Embryonic facial prominence (tissue), 1 donor: ENCODE data around the gene AGBL3.

Experiments used
- DNase-seq: peaks from one replicate; pipeline ENCODE4 v3.0.0-alpha.2; 2016; ENCODE audit errors: extremely low spot score

Gene AGBL3

DNA sequence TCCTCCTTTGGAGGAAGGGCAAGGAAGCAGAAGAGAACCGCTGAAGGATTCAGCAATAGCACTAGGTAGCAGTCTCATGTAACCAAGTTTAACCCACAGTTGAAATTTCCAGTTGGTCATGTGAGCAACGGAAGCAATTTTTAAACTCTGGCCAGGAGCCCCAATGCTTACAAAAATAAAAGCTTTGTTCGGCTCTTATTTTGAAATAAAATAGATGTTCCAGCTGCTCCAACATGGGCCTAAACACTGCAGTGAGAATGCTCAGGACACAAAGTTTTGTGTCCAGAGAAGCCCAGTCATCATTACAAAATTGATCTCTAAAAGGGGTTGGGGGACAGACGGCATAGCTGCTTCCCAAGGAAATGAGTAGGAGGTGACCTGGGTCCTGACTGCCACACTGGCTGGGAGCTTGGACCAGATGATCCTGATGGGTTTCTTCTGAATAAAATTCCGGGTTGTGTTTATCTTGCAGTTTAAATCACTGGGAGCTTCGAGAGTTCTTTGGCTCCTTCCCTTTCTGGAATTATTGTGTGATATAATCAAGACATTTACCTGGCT is 161.1 kb downstream of the AGBL3 start:
- no peak for DNase-seq

DNA sequence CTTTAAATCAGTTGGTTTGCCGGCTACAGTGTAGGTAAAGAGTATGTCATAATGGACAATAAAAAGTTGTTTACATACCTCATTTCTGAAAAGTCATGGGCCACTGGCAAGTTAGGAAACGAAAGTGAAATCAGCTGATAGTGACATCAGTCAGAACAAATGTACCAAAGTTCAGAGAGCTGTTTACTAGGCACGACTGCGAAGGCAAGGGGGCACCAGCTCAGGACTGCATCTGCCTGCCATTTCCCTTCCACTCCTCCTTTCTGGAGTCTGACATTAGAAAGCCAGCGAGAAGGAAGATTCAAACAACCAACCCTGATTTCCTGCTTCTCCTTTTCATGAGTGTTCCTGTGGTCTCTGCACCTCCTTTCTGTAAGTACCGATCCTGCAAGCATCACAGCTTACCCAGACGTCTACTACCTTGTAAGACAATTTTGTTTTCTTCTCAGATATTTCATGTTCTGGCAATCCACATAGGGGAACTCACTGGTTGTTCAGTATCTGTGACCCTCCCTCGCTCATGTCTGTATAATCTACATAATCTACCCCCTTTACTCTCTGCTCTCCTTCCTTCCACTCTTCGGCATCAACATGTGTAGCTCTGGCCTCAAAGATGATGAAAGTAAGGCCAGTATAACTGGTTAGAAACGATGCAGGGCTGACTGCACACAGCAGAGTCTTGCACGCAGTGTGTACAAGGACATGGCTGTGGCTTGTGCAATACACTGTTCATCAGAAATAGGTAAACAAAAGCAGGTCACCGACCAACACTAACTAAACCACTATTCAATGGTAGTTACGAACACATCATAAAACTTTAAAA is 161.8 kb downstream of the AGBL3 start, which contains the start of gene TMEM140:
TMEM140 (plus strand) TSS at position 174 of the 823 bp plus-strand sequence. CDS start 16,370 bp downstream, outside the sequence.
- no peak for DNase-seq

DNA sequence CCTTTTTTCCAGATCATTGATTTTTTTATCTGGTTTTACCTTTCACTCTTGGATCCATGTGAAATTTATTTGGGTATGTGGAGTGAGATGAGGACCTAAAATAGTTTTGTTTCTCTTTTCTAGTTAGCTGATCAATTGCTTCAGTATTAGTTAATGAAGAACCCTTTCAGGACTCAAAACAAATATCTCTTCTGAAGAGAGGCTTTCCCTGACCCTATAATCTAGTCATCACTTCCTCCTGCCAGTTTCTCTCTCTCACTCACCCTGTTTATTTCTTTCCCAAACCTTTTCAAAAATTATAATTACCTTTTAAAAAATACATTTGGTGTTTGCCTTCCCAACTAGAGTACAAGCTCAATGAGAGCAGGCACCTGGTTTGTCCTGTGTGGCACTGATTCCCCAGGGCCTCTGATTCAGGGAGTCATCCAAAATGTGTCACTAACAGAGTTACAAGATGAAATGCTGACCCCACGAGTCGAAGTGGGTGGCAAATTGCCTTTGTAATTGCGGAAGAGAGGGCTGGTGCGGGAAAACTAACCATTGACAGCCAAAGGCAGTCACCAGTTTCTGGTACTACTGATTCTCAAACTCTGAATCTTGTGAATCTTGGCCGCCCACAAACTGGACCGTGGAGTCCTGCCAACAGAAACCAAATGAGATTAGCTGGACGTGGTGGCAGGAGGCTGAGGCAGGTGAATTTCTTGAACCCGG is 163.9 kb downstream of the AGBL3 start:
- DNase-seq = no peak

DNA sequence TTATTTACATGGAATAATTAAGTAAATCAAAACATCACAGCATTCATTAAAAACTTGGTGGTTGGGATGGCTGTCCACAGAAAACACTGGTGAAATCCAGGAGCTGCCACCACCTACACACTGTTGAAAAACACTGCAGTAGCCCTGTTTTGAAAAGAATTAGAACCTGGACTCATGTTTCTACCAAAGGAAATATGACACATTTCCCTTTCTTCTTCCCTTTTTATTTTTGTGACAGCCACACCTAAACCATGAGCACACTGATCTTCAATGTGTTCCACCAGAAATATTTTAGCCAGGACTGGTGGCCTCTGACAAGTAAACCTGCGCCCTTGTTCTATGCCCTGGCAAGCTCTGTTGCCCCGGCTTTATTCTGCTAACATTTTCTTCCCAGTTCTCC is 164.8 kb downstream of the AGBL3 start:
- DNase-seq = no peak

DNA sequence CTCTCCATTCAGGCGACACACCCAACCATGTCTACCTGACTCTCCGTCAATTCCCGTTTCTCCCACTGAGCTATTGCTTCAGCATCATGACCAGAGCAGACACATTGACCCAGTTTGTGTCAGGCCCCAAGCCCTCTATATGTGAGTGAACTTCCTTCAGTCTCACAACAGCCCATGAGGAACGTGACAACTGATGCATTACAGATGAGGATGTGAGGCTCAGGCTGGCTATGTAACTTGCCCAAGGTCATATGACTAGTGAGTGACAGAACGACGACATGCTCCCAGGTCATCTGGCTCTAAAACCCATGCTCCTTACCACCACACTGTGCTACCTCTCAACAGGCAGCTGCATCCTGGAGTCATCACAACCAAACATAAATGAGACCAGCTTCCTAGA is 165.2 kb downstream of the AGBL3 start:
- no peak for DNase-seq

DNA sequence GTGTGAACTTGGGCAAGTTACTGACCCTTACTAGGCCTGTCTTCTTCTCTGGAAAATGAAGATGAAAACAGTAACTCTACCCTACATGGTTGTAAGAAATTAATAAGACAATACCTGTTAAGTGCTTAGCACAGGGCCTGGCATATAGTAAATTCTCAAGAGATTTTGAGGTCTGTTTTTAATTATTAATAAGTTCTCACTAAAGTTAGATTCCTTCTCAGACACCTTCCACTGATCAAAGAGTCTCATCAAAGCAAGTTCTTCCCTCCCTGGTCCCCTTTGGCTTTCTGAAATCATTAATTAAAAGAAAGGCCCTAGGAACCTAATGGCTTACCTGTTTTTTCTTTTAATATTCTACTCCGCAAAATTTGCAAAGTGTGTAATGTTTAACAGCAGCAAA is 166.1 kb downstream of the AGBL3 start:
- DNase-seq = no peak

DNA sequence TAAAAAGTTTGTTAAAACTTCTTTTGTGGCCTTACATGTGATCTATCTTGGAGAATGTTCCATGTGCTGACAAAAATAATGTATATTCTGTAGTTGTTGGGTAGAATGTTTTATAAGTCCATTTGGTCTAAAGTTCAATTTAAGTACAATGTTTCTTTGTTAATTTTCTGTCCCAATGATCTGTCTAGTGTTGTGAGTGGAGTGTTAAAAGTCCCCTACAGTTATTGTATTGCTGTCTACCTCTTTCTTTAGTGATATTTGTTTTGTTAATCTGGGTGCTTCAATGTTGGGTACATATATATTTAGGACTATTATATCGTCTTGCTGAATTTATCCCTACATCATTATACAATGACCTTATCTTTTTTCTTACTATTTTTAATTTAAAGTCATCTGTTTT is 168.4 kb downstream of the AGBL3 start:
- no peak for DNase-seq

DNA sequence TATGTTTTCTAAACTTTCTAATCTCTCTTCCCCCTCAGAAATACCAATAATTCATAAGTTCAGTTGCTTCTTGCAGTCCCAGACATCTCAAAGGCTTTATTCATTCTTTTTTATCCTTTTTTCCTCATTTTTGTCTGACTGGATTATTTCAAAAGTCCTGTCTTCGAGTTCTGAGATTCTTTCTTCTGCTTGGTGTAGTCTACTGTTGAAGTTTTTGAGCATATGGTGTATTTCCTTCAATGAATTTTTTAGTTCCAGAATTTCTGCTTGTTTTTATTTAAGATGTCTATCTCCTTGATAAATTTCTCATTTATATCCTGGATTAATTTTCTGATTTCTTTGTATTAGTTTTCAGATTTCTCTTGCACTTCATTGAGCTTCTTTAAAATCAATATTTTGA is 170.0 kb downstream of the AGBL3 start:
- no peak for DNase-seq

DNA sequence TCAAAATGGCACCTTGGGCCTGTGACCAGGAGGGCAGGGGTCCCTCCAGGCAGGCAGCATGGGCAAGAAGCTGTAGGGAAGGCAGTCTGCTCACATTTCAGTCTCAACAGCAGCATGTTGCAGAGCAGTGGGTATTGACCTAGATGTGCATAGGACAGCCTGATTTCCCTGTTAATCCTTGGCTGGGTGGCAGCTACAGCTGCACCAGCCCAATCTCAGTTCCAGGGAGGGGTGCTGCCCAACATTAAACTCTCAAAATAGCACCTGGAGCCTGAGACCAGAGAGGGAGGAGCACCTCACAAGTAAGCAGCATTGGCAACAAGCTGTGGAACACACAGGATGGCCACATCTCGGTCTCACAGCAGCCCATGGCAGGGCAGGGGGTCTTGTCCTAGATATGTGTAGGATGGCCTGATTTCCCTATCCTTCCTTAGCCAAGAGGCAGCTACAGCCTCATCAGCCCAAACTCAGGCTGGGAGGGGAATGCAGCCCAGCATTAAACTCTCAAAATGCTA is 171.9 kb downstream of the AGBL3 start:
- no peak for DNase-seq

DNA sequence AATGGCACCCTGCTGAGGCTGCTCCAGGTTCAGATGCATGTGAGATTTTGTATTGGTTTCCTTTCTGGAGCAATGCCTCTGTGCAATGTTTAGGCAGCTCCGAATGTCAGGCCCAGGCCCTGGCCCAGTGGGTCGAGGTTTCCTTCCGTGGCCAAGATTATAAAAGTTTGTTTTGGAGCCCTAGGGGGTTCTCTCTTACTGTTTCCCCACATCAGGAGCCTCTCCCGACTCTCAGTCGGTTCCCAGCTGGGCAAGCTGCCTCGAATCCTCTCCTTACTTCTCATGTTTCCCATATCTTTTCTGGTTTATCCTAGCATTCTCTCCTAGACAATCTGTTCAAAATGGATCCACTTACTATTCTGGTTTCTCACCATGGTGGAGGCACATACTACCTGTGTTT is 172.6 kb downstream of the AGBL3 start:
- no peak for DNase-seq

DNA sequence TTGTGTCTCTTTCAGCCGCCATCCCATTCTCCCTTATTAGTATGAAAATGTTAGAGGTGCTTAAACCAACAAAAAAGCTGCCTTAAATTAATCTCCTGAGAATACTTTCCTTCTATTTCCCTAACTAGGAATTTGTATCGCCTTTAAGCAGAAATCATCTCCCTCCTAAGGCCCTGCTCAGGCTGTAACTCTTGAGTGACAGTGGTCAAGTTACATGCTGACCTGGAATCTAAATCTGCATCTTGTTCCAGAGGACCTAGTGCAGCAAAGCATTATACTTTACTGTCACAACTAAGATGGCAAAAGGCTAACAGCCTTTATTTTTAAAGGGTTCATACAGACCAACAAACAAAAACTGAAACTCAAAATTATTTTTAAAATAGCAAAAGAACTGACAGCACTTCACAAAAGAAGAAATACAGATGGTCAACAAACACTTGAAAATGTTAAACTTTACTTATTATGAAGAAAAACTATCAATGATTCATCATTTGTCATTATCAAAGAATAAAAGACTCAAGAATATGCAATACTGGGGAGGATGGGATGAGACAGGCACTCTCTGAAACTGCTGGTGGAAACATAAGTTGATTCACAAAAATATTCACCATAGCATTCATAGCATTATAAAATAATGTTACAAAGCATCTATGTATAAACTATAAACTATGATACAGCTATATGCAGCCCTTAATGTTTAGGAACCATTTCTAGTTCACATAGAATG is 173.2 kb downstream of the AGBL3 start:
- no peak for DNase-seq

DNA sequence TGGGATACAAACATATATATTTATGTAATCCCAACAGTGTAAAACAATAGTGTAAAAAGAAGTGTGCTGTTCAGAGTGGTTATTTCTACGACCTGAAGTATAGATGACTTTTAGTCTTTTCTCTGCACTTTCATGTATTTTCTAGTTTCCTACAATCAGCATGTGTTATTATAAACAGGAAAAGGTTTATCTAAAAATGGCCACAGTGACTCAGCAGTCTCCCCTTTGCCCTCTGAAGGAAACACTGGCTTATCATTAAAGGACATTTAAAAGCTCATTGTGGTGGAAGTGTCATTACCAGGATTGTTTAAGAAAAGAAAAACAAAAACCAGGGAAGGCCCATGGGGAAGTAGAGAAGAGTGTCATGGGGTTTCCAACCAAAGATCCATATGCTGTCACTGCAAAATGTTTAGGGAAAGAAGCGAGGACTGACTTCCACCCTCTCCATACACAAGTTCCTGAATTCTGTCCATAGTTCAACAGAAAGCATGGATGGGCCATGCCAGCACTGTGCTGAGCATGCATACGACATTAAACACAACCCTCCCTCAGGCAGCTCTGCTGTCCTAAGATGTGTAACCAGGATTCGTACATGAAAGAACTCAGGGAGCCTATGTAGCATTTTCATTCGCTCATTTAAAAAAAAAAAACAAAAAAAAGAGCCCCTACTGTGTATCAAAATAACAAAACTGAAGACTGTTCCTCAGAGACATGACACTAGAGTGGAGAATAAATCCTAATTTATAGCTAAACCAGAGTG is 174.0 kb downstream of the AGBL3 start:
- DNase-seq = no peak

DNA sequence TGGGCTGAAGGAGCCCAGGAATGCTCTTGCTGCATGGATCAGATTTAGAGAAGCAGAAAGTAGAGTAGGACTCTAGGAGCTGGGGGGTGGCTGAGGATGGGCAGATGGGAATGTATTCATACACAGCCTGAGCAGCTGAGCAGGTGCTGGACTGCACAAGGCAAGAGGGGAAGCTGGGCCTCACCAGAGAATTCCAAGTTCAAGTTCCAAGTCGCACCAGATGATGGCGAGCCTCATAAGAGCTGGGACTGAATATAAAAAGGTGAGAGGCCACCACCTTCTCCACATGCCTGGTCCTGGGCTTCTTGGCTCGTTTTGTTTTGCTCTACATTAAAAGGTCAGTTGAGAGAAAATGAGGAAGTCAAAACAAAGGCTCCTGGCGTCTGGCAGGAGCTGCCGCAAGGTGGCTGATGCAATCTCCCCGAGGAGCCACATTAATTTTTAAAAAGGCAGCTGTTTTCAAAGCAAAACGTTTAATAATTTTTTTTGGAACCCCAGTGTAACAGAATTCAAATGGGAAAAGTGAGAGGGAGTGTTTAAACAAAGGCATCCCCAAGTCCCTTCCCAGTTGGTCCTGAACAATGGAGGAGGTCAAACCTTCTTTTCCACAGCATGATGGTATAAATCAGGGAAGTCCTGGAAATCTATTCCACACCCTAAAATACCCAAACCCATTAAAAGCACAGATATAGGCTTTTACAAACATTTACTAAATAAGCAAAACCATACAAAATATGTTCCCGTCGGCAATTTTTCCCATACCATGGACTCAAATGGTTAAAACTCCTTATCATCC is 174.7 kb downstream of the AGBL3 start:
- no peak for DNase-seq

DNA sequence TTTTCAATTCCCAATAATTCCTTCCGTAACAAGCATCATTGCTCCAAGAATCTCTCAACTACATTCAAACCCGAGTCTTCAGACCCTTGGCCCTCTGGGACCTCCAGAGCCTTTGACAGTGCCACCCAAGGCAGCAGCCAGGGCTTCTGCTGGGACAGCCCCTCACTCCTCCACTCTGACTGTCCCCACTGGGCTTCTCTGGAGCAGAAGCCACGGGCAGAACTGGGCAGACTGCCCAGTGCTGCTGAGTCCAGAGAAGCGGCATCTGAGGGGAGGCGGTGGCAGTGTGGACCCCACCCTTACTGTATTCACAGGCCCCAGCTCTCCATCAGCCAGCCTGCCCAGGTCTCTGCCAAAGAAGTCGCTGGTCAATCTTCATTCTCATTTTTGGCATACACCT is 175.4 kb downstream of the AGBL3 start:
- no peak for DNase-seq

DNA sequence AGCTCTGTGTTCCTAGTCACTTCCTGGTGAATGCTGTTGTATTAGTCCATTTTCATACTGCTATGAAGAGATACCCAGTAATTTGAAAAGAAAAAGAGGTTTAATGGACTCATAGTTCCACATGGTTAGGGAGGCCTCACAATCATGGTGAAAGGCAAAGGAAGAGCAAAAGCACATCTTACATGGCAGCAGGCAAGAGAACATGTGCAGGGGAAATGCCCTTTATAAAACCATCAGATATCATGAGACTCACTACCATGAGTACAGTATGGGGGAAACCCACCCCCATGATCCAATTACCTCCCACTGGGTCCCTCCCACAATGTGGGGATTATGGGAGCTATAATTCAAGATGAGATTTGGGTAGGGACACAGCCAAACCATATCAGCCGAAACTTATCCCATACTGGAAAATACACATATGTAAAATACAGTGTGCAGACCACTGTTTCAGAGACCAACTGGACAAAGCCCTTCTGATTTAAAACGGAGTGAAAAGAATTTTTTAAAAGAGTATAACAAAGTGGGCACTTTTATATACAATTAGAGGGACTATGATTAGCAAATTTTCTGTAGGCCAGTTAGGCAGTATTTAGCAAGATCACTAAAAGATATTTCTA is 176.2 kb downstream of the AGBL3 start:
- DNase-seq = no peak

DNA sequence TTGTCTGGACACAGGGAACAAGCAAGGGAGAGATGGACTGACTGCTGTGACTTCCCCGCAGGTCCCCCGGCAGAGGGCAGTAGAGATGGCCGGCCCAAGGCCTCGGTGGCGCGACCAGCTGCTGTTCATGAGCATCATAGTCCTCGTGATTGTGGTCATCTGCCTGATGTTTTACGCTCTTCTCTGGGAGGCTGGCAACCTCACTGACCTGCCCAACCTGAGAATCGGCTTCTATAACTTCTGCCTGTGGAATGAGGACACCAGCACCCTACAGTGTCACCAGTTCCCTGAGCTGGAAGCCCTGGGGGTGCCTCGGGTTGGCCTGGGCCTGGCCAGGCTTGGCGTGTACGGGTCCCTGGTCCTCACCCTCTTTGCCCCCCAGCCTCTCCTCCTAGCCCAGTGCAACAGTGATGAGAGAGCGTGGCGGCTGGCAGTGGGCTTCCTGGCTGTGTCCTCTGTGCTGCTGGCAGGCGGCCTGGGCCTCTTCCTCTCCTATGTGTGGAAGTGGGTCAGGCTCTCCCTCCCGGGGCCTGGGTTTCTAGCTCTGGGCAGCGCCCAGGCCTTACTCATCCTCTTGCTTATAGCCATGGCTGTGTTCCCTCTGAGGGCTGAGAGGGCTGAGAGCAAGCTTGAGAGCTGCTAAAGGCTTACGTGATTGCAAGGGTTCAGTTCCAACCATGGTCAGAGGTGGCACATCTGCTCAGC is 178.2 kb downstream of the AGBL3 start:
- DNase-seq = no peak

DNA sequence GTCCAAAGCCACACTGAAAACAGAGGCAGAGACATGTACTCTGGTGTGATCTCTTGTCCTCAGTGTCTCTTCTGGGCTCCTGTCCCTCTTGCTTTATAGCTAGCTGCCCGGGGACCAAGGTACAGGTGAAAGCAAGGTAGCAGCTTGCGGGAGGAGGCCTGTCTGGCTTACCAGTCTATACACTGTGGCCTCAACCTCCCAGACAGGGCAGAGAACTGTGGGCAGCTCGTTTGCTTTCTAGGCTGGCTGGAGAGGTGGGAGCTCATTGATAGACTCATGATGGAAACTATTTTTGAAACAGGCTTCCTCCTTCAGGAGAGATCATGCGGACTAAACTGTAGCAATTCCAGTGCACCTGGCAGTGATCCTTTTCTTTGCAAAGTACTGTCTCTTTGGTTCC is 179.6 kb downstream of the AGBL3 start:
- no peak for DNase-seq

DNA sequence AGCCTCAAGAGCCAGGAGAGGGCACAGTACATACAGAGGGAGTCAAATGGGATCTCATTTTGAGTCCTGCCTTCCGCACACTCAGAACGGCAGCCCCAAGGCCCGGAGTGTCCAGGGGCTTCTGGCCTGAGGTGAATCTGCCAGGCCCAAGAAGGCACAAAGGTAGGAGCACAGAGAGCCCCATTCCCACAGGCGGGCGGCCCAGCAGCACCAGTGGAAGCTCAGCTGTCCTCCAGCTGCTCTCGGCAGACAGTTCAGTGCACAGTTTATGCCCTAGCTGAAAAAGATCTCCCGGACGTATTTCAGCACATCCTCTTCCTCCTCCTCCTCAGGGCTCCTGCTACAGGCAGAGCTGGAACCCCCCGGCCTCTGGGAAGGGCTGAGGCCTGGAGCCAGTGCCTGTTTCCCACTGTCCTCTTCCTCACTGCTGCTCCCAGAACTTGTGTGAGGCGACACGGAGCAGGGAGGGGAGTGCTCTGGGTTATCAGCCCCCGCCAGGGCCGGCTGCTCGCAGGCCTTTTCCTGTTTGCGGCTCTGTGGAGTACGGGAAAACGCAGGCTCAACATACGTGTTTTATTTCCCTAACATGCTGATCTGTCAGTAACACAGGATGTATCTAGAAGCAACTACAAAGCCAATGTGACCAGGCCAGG is 180.2 kb downstream of the AGBL3 start:
- DNase-seq = no peak
